GM18870 (cell line): ENCODE measurements around the gene ADAMTSL3.
A peak's percentile ranks its signal among the peaks of the same experiment; 100 is the strongest.

Source experiments
- ATAC-seq: cut with Tn5 transposase; IDR thresholded peaks from one replicate; pipeline ENCODE4 v1.9.1; 2021; ENCODE audit warnings: moderate library complexity; ENCODE audit not compliant: unreplicated experiment

Gene ADAMTSL3

GRCh38 chr15:83871808-83872559 is 218.1 kb downstream of the ADAMTSL3 start:
- peak; percentile 85 for ATAC-seq

- ATAC-seq = no peak
These were observed 220.0 kb downstream of the ADAMTSL3 start for GRCh38 chr15:83873966-83874365.

GRCh38 chr15:83880529-83880928 is 226.6 kb downstream of the ADAMTSL3 start:
- no peak for ATAC-seq

GRCh38 chr15:83881156-83881555 is 227.2 kb downstream of the ADAMTSL3 start:
- no peak for ATAC-seq

GRCh38 chr15:83886321-83886720 is 232.4 kb downstream of the ADAMTSL3 start:
- no peak for ATAC-seq

GRCh38 chr15:83887404-83887803 is 233.5 kb downstream of the ADAMTSL3 start:
- no peak for ATAC-seq

GRCh38 chr15:83887961-83888360 is 234.0 kb downstream of the ADAMTSL3 start:
- no peak for ATAC-seq

- ATAC-seq = no peak
These were observed 236.1 kb downstream of the ADAMTSL3 start for GRCh38 chr15:83889995-83890394.

- ATAC-seq = no peak
These were observed 236.7 kb downstream of the ADAMTSL3 start for GRCh38 chr15:83890587-83890986.

- no peak for ATAC-seq
These were observed 238.6 kb downstream of the ADAMTSL3 start for GRCh38 chr15:83892498-83892897.

GRCh38 chr15:83893308-83893707 is 239.4 kb downstream of the ADAMTSL3 start:
- ATAC-seq = no peak

GRCh38 chr15:83897037-83897436 is 243.1 kb downstream of the ADAMTSL3 start:
- no peak for ATAC-seq

- no peak for ATAC-seq
These were observed 244.4 kb downstream of the ADAMTSL3 start for GRCh38 chr15:83898361-83898760.

GRCh38 chr15:83899670-83900069 is 245.7 kb downstream of the ADAMTSL3 start:
- ATAC-seq = no peak

- no peak for ATAC-seq
These were observed 250.5 kb downstream of the ADAMTSL3 start for GRCh38 chr15:83904107-83905040.

GRCh38 chr15:83905556-83906273 is 251.8 kb downstream of the ADAMTSL3 start:
- no peak for ATAC-seq

GRCh38 chr15:83911345-83911744 is 257.4 kb downstream of the ADAMTSL3 start:
- ATAC-seq = no peak

- no peak for ATAC-seq
These were observed 258.4 kb downstream of the ADAMTSL3 start for GRCh38 chr15:83912343-83912742.

GRCh38 chr15:83913034-83913632 is 259.2 kb downstream of the ADAMTSL3 start:
- no peak for ATAC-seq

- ATAC-seq = no peak
These were observed 261.0 kb downstream of the ADAMTSL3 start for GRCh38 chr15:83914906-83915305.

- ATAC-seq = no peak
These were observed 263.5 kb downstream of the ADAMTSL3 start for GRCh38 chr15:83917432-83917831.
